PC-9 (cell line): ENCODE results near the gene CDK5RAP2. TPM values are rescaled to one million over a fixed set of nuclear protein-coding genes. Genes with fewer than 3 reads are reported as not detected.

Source experiments
- BruUV-seq: library from RNA; stranded (reverse); fragments of 400-500 nt; replicated peaks from 2 replicates; lab custom pipeline; 2021; lab: Mats Ljungman, UMichigan
- CTCF ChIA-PET: fragments of 300-600 bp; sonication (Branson Sonifier 250); formaldehyde crosslinking; loops from one replicate; lab custom pipeline; 2022; ENCODE audit warnings: antibody characterized with exemption; lab: Charles Lee
- POLR2A ChIA-PET: fragments of 300-600 bp; sonication (Branson Sonifier 250); formaldehyde crosslinking; loops from one replicate; lab custom pipeline; 2022; ENCODE audit warnings: antibody characterized with exemption; ENCODE audit not compliant: unreplicated experiment; lab: Charles Lee
- DNase-seq, 2 experiments: peaks; one replicate each; pipeline versions ENCODE4 v3.0.0 to v3.0.0-alpha.2; 2015 to 2022; ENCODE audit warnings: mixed read lengths in 1 of 2
- H2AFZ ChIP-seq: fragments of 200-600 bp; sonication (generic); 2 replicates; pipeline ENCODE4 v1.8.1; 2017; ENCODE audit warnings: antibody characterized with exemption
- H3F3A ChIP-seq: fragments of 200-600 bp; sonication (generic); 2 replicates; pipeline ENCODE4 v1.8.1; 2017; ENCODE audit warnings: antibody characterized with exemption, mild to moderate bottlenecking, low read depth; ENCODE audit not compliant: insufficient read depth
- H3K27ac ChIP-seq: fragments of 200-600 bp; sonication (generic); 2 replicates; pipeline ENCODE4 v1.6.1; 2016; ENCODE audit warnings: mixed run types
- H3K27me3 ChIP-seq: fragments of 200-600 bp; sonication (generic); 2 replicates; pipeline ENCODE4 v1.6.1; 2016; ENCODE audit warnings: low read depth, mixed run types; ENCODE audit not compliant: insufficient read depth
- H3K36me3 ChIP-seq: fragments of 200-600 bp; sonication (generic); 2 replicates; pipeline ENCODE4 v1.6.1; 2016; ENCODE audit warnings: low read depth, mixed run types
- H3K4me1 ChIP-seq: fragments of 200-600 bp; sonication (generic); replicated peaks from 2 replicates; pipeline ENCODE4 v1.6.1; 2016; ENCODE audit warnings: mixed run types; ENCODE audit not compliant: insufficient read depth
- H3K4me2 ChIP-seq: fragments of 200-600 bp; sonication (generic); 2 replicates; pipeline ENCODE4 v1.6.1; 2017; ENCODE audit warnings: mixed run types
- H3K4me3 ChIP-seq: fragments of 200-600 bp; sonication (generic); 2 replicates; pipeline ENCODE4 v1.6.1; 2016; ENCODE audit warnings: mixed run types
- H3K79me2 ChIP-seq: fragments of 200-600 bp; sonication (generic); 2 replicates; pipeline ENCODE4 v1.6.1; 2017; ENCODE audit warnings: low read depth, mixed run types
- H3K9me2 ChIP-seq: fragments of 200-600 bp; sonication (generic); 2 replicates; pipeline ENCODE4 v1.8.1; 2017; ENCODE audit warnings: mild to moderate bottlenecking; ENCODE audit not compliant: insufficient read depth
- H3K9me3 ChIP-seq: fragments of 200-600 bp; sonication (generic); 2 replicates; pipeline ENCODE4 v1.8.1; 2016; ENCODE audit warnings: low read depth; ENCODE audit not compliant: insufficient read depth
- H4K20me1 ChIP-seq: fragments of 200-600 bp; sonication (generic); 2 replicates; pipeline ENCODE4 v1.8.1; 2017; ENCODE audit not compliant: insufficient read depth
- CTCF ChIP-seq: fragments of 200-600 bp; sonication (generic); conservative IDR thresholded peaks from 2 replicates; pipeline ENCODE4 v1.6.1; 2017; ENCODE audit warnings: mixed run types, antibody characterized with exemption, mild to moderate bottlenecking, moderate library complexity
- EZH2 ChIP-seq: fragments of 200-600 bp; sonication (generic); IDR thresholded peaks from 2 replicates; pipeline ENCODE4 v1.8.0; 2017; ENCODE audit warnings: antibody characterized with exemption, low read depth
- intact Hi-C: fragments of 100-400 bp; cut with micrococcal nuclease; formaldehyde crosslinking; loops from one replicate; pipeline ENCODE4 v1.10.0; 2022; ENCODE audit not compliant: unreplicated experiment
- total RNA-seq: library from RNA; stranded (reverse); gene quantifications from 2 replicates; pipeline ENCODE4 v1.2.3, GENCODE V29; 2021

CDK5RAP2 gene
- total RNA-seq, 1 experiment from 2014 or later: 113 TPM

- Histone ChIP-seq H3K79me2 (no peaks in the 10 kb centered on the region), H3K4me3 (no peak overlapping the region), H3K9me3 (no peaks in the 10 kb centered on the region), H3K9me2 (no peaks in the 10 kb centered on the region), H3K27me3 (no peaks in the 10 kb centered on the region), H3K4me2 (peak overlapping the region; percentile 23; the same call in 1 of the 2 replicates), H3K4me1 (peaks cover 11% of the 10 kb centered on the region), H4K20me1 (0 out of 2 replicates have a peak, but pooled peaks cover 4% of the 10 kb centered on the region), H2AFZ (no peak overlapping the region), H3F3A (no peaks in the 10 kb centered on the region), H3K36me3 (no peaks in the 10 kb centered on the region), H3K27ac (0 out of 2 replicates have a peak overlapping the region, but pooled peaks have one; percentile 18)
- ChIA-PET POLR2A (interaction anchor here (0.6 kb wide), 1 partner anchor 92 kb away, joined by 10 read pairs; no protein-coding TSS in a partner anchor), CTCF (no interaction called here)
- intact Hi-C loops: no loop called here
- TF ChIP-seq EZH2 (no peak), CTCF (no peak)
- DNase-seq: no peak
- no TSS peak for BruUV-seq
Observed at GRCh38 chr9:120423812-120424211, 156.2 kb downstream of the CDK5RAP2 start.

GRCh38 chr9:120421977-120422376 is 158.0 kb downstream of the CDK5RAP2 start:
- Histone ChIP-seq H3K9me3 (no peaks in the 10 kb centered on the region), H3K27me3 (no peaks in the 10 kb centered on the region), H3K79me2 (no peaks in the 10 kb centered on the region), H3F3A (no peaks in the 10 kb centered on the region), H4K20me1 (0 out of 2 replicates have a peak, but pooled peaks cover 4% of the 10 kb centered on the region), H3K9me2 (no peaks in the 10 kb centered on the region), H3K36me3 (no peaks in the 10 kb centered on the region), H3K4me1 (peaks cover 11% of the 10 kb centered on the region), H3K27ac (no peak overlapping the region), H2AFZ (no peak overlapping the region), H3K4me3 (no peak overlapping the region), H3K4me2 (no peak overlapping the region)
- ChIA-PET POLR2A (no interaction called here), CTCF (no interaction called here)
- no peak for TF ChIP-seq CTCF
- DNase-seq: no peak
- intact Hi-C loops: no loop called here
- BruUV-seq: no TSS peak

- no peaks in the 10 kb centered on the region for H3K79me2 ChIP-seq
- ChIA-PET POLR2A (no interaction called here), CTCF (no interaction called here)
Observed at GRCh38 chr9:120418315-120418714, 161.7 kb downstream of the CDK5RAP2 start.

More at GRCh38 chr9:120418315-120418714, 161.7 kb downstream of the CDK5RAP2 start:
- no TSS peak for BruUV-seq
- Histone ChIP-seq H3K9me3 (no peaks in the 10 kb centered on the region), H3K27ac (no peak overlapping the region), H3K4me3 (no peak overlapping the region), H3F3A (no peaks in the 10 kb centered on the region), H3K4me2 (no peak overlapping the region), H3K27me3 (no peaks in the 10 kb centered on the region), H4K20me1 (no peaks in the 10 kb centered on the region), H3K9me2 (no peaks in the 10 kb centered on the region; the same call in 1 of the 2 replicates), H2AFZ (no peak overlapping the region), H3K36me3 (peaks cover 4% of the 10 kb centered on the region; the same call in 1 of the 2 replicates), H3K4me1 (no peaks in the 10 kb centered on the region)
- no peak for DNase-seq
- TF ChIP-seq EZH2 (no peak), CTCF (no peak)
- intact Hi-C loops: no loop called here
